Measurements from ENCODE around the gene RYR2.

The RYR2 gene

DNA sequence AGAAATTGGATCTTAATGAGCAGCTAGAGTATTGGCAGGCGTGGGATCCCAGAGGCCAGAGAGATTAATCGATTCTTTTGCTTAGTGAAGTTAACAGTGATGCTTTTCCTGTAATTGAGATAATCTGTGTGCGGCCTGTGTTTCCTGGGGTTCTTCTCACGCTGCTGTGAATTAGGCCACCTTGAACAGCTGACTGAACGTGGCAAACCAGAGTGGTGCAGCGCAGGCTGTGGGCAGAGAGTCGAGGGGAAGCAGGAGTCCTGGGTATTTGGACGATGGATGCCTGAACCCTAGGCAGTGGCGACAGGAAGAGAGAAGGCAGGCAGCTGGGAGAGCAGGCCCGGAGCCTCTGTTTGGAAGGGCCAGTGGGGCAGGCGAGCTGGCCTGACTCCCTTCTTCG lies 51.7 kb downstream of the RYR2 start:
- Histone ChIP-seq H3K9me2 (ENCODE audit: low read depth, low read length) (no peaks in the 10 kb centered on the region), H3K27ac (ENCODE audit: low read depth, low read length, poor library complexity, severe bottlenecking) (no peak overlapping the region), H3F3A (ENCODE audit: insufficient read depth, low read length) (no peaks in the 10 kb centered on the region), H2AFZ (ENCODE audit: low read length) (no peak overlapping the region), H3K36me3 (ENCODE audit: insufficient read depth, low read length) (no peaks in the 10 kb centered on the region), H4K20me1 (ENCODE audit: insufficient read depth, low read length) (no peaks in the 10 kb centered on the region), H3K79me2 (ENCODE audit: insufficient read depth, low read length) (no peaks in the 10 kb centered on the region), H3K27me3 (ENCODE audit: insufficient read depth, low read length) (no peaks in the 10 kb centered on the region), H3K9me3 (ENCODE audit: low read length) (no peaks in the 10 kb centered on the region), H3K9ac (ENCODE audit: low read length) (no peak overlapping the region), H3K4me2 (ENCODE audit: low read length) (no peak overlapping the region), H3K4me1 (ENCODE audit: insufficient read depth, low read length, severe bottlenecking) (no peaks in the 10 kb centered on the region), H3K4me3 (ENCODE audit: low read depth, low read length, poor library complexity, severe bottlenecking) (no peak overlapping the region)
- TF ChIP-seq EZH2 (IDR thresholded peaks at IDR 0.05; ENCODE audit: borderline replicate concordance, low read length), result no peak
- no peak for TF ChIP-seq CTCF (IDR thresholded peaks at IDR 0.05; ENCODE audit: low read length)

DNA sequence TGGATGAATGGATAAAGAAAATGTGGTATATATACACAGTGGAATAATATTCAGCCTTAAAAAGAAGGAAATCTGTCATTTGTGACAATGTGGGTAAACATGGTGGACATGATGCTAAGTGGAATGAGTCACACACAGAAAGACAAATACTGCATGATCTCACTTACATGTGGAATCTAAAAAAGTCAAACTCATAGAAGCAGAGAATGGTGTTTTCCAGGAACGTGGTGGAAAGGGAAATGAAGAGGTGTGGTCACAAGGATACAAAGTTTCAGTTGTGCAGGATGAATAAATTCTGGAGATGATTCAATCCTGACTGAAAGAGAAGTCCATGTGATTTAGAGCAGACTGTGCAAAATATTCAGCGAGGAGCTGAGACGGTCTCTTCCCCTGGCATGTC lies 56.6 kb downstream of the RYR2 start:
- H3K9me2 ChIP-seq (ENCODE audit: low read depth, low read length), result no peaks in the 10 kb centered on the region
- no peak overlapping the region for H3K9ac ChIP-seq (ENCODE audit: low read length)
- H3K36me3 ChIP-seq (ENCODE audit: insufficient read depth, low read length), result no peaks in the 10 kb centered on the region
- no peak overlapping the region for H3K4me2 ChIP-seq (ENCODE audit: low read length)
- TF ChIP-seq EZH2 (IDR thresholded peaks at IDR 0.05; ENCODE audit: borderline replicate concordance, low read length) (no peak), CTCF (IDR thresholded peaks at IDR 0.05; ENCODE audit: low read length) (no peak)
- no peaks in the 10 kb centered on the region for H3K4me1 ChIP-seq (ENCODE audit: insufficient read depth, low read length, severe bottlenecking)
- H3K27me3 ChIP-seq (ENCODE audit: insufficient read depth, low read length), result no peaks in the 10 kb centered on the region
- H3K79me2 ChIP-seq (ENCODE audit: insufficient read depth, low read length), result no peaks in the 10 kb centered on the region
- H2AFZ ChIP-seq (ENCODE audit: low read length), result no peak overlapping the region
- no peaks in the 10 kb centered on the region for H4K20me1 ChIP-seq (ENCODE audit: insufficient read depth, low read length)
- H3K27ac ChIP-seq (ENCODE audit: low read depth, low read length, poor library complexity, severe bottlenecking), result no peak overlapping the region
- H3F3A ChIP-seq (ENCODE audit: insufficient read depth, low read length), result no peaks in the 10 kb centered on the region
- H3K9me3 ChIP-seq (ENCODE audit: low read length), result no peaks in the 10 kb centered on the region
- no peak overlapping the region for H3K4me3 ChIP-seq (ENCODE audit: low read depth, low read length, poor library complexity, severe bottlenecking)

DNA sequence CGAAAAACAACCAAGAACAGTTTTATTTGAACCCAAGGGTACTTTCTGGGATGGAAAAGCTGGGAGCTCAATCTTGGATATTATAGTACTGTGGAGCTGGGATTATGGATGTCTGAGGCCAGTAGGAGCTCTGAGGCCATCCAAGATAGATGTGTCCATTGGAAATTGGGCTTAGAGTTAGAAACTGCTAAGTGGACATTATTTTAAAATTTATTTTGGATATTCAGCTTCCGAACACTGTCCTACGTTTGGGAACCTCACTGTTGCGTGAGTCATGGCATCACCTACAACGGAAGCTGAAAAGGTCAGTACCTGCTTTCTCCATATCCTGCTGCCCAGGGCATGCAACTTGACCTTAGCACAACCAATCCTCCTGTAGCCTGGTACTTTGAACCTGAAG lies 61.0 kb downstream of the RYR2 start:
- no peaks in the 10 kb centered on the region for H4K20me1 ChIP-seq (ENCODE audit: insufficient read depth, low read length)
- no peak for TF ChIP-seq EZH2 (IDR thresholded peaks at IDR 0.05; ENCODE audit: borderline replicate concordance, low read length)
- TF ChIP-seq CTCF (IDR thresholded peaks at IDR 0.05; ENCODE audit: low read length), result no peak
- no peaks in the 10 kb centered on the region for H3K27me3 ChIP-seq (ENCODE audit: insufficient read depth, low read length)
- no peaks in the 10 kb centered on the region for H3K4me1 ChIP-seq (ENCODE audit: insufficient read depth, low read length, severe bottlenecking)
- no peak overlapping the region for H3K4me2 ChIP-seq (ENCODE audit: low read length)
- no peaks in the 10 kb centered on the region for H3K79me2 ChIP-seq (ENCODE audit: insufficient read depth, low read length)
- no peaks in the 10 kb centered on the region for H3F3A ChIP-seq (ENCODE audit: insufficient read depth, low read length)
- no peaks in the 10 kb centered on the region for H3K9me2 ChIP-seq (ENCODE audit: low read depth, low read length)
- no peak overlapping the region for H2AFZ ChIP-seq (ENCODE audit: low read length)
- H3K4me3 ChIP-seq (ENCODE audit: low read depth, low read length, poor library complexity, severe bottlenecking), result no peak overlapping the region
- no peak overlapping the region for H3K27ac ChIP-seq (ENCODE audit: low read depth, low read length, poor library complexity, severe bottlenecking)
- no peaks in the 10 kb centered on the region for H3K36me3 ChIP-seq (ENCODE audit: insufficient read depth, low read length)
- H3K9ac ChIP-seq (ENCODE audit: low read length), result no peak overlapping the region
- H3K9me3 ChIP-seq (ENCODE audit: low read length), result no peaks in the 10 kb centered on the region
